GM18870 (cell line): ENCODE results near the gene RBP2.
"Not testable (repeated sequence)": the region's sequence is repeated elsewhere in the genome, so short reads cannot be mapped to it uniquely, and the experiment has no call there.

Experiments used
- ATAC-seq: cut with Tn5 transposase; IDR thresholded peaks from one replicate; pipeline ENCODE4 v1.9.1; 2021; ENCODE audit warnings: moderate library complexity; ENCODE audit not compliant: unreplicated experiment

RBP2 gene

GRCh38 chr3:139447486-139447885, 28.8 kb downstream of the RBP2 start:
- ATAC-seq, result no peak

GRCh38 chr3:139444446-139444845, 31.9 kb downstream of the RBP2 start:
- ATAC-seq, result no peak

GRCh38 chr3:139443186-139443585, 33.1 kb downstream of the RBP2 start:
- ATAC-seq, result no peak

GRCh38 chr3:139441656-139442055, 34.7 kb downstream of the RBP2 start:
- ATAC-seq, result no peak

GRCh38 chr3:139440639-139441556, 35.4 kb downstream of the RBP2 start:
- ATAC-seq, result no peak

GRCh38 chr3:139439278-139439677, 37.0 kb downstream of the RBP2 start:
- no peak for ATAC-seq

- ATAC-seq, result no peak
Measured at GRCh38 chr3:139434764-139435307, 41.5 kb downstream of the RBP2 start.

- no peak for ATAC-seq
Measured at GRCh38 chr3:139434228-139434627, 42.1 kb downstream of the RBP2 start.

- no peak for ATAC-seq
Measured at GRCh38 chr3:139433089-139433488, 43.2 kb downstream of the RBP2 start.

- no peak for ATAC-seq
Measured at GRCh38 chr3:139430493-139430892, 45.8 kb downstream of the RBP2 start.

GRCh38 chr3:139427283-139428060, 48.8 kb downstream of the RBP2 start:
- peak; percentile 90 for ATAC-seq

- ATAC-seq, result no peak
Measured at GRCh38 chr3:139425745-139426400, 50.4 kb downstream of the RBP2 start.

GRCh38 chr3:139423232-139423631, 53.1 kb downstream of the RBP2 start:
- no peak for ATAC-seq

GRCh38 chr3:139421460-139421859, 54.9 kb downstream of the RBP2 start:
- ATAC-seq, result no peak

GRCh38 chr3:139421040-139421439, 55.3 kb downstream of the RBP2 start:
- no peak for ATAC-seq

- no peak for ATAC-seq
Measured at GRCh38 chr3:139418144-139418543, 58.2 kb downstream of the RBP2 start.

GRCh38 chr3:139416275-139416674, 60.0 kb downstream of the RBP2 start:
- no peak for ATAC-seq

GRCh38 chr3:139414608-139415224, 61.6 kb downstream of the RBP2 start:
- ATAC-seq, result no peak

GRCh38 chr3:139412891-139413290, 63.4 kb downstream of the RBP2 start:
- ATAC-seq, result not testable (repeated sequence)
